Erythroblast (primary cell): ENCODE data around the gene CHRDL2.

Experiments
- GATA1 ChIP-seq: IDR thresholded peaks from 2 replicates; pipeline ENCODE4 v1.6.1; 2011; ENCODE audit warnings: low read depth, mild to moderate bottlenecking, control low read depth, low read length, moderate library complexity
- POLR2A ChIP-seq: IDR thresholded peaks from 2 replicates; pipeline ENCODE4 v1.6.1; 2011; ENCODE audit warnings: mild to moderate bottlenecking, low read length

DNA sequence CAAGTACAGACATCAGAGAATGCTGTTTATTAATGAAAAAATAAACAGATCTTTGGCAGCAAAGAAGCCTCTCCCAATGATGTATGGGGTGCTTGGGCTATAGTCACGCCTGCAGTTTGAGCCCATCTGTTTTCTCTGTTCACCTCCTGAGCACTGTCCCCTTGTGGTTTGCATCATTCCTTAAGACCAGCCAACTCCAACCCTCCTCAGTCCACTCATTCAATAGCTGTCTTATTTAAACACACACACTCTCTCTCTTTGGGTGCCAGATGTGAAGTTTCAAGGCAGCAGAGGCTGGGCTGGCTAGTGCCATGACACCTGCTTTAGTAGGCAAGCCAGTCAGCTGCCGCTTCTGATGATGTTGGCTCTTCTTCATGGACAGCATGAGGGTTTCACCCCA is 80.7 kb downstream of the CHRDL2 start:
- no peak for TF ChIP-seq POLR2A
- TF ChIP-seq GATA1, result no peak
